GM23248 (cell line): ENCODE measurements around the gene SHISA8. TPM values are rescaled to one million over a fixed set of nuclear protein-coding genes. Genes with fewer than 3 reads are reported as not detected.

Experiments used
- DNase-seq: peaks from one replicate; pipeline ENCODE4 v3.0.0-alpha.2; 2015
- H2AFZ ChIP-seq: fragments of 200-600 bp; sonication (generic); 2 replicates; pipeline ENCODE4 v1.6.1; 2016; ENCODE audit warnings: antibody characterized with exemption
- H3F3A ChIP-seq: fragments of 200-600 bp; sonication (generic); 2 replicates; pipeline ENCODE4 v1.6.1; 2016; ENCODE audit warnings: mild to moderate bottlenecking, antibody characterized with exemption, mixed run types; ENCODE audit not compliant: insufficient read depth
- H3K27ac ChIP-seq: fragments of 200-600 bp; sonication (generic); 2 replicates; pipeline ENCODE4 v1.5.1; 2016; ENCODE audit warnings: mild to moderate bottlenecking
- H3K27me3 ChIP-seq: fragments of 200-600 bp; sonication (generic); replicated peaks from 2 replicates; pipeline ENCODE4 v1.6.1; 2016; ENCODE audit warnings: mild to moderate bottlenecking; ENCODE audit not compliant: insufficient read depth
- H3K36me3 ChIP-seq: fragments of 200-600 bp; sonication (generic); 2 replicates; pipeline ENCODE4 v1.6.1; 2016; ENCODE audit warnings: low read depth, mild to moderate bottlenecking
- H3K4me1 ChIP-seq: fragments of 200-600 bp; sonication (generic); 2 replicates; pipeline ENCODE4 v1.6.1; 2016; ENCODE audit warnings: mild to moderate bottlenecking; ENCODE audit not compliant: insufficient read depth
- H3K4me2 ChIP-seq: fragments of 200-600 bp; sonication (generic); one replicate; pipeline ENCODE4 v1.6.1; 2016; ENCODE audit warnings: mild to moderate bottlenecking; ENCODE audit not compliant: unreplicated experiment
- H3K4me3 ChIP-seq: fragments of 200-600 bp; sonication (generic); 2 replicates; pipeline ENCODE4 v1.5.1; 2016; ENCODE audit warnings: mild to moderate bottlenecking
- H3K79me2 ChIP-seq: fragments of 200-600 bp; sonication (generic); 2 replicates; pipeline ENCODE4 v1.6.1; 2016; ENCODE audit warnings: mild to moderate bottlenecking; ENCODE audit not compliant: insufficient read depth
- H3K9ac ChIP-seq: fragments of 200-600 bp; sonication (generic); 2 replicates; pipeline ENCODE4 v1.6.1; 2016; ENCODE audit warnings: mild to moderate bottlenecking
- H3K9me2 ChIP-seq: fragments of 200-600 bp; sonication (generic); 2 replicates; pipeline ENCODE4 v1.6.1; 2016; ENCODE audit warnings: mixed run types, mild to moderate bottlenecking, moderate library complexity; ENCODE audit not compliant: insufficient read depth
- H3K9me3 ChIP-seq: fragments of 200-600 bp; sonication (generic); one replicate; pipeline ENCODE4 v1.6.1; 2017; ENCODE audit warnings: low read depth
- H4K20me1 ChIP-seq: fragments of 200-600 bp; sonication (generic); 2 replicates; pipeline ENCODE4 v1.6.0; 2016; ENCODE audit not compliant: insufficient read depth
- EZH2 ChIP-seq: fragments of 200-600 bp; sonication (generic); IDR thresholded peaks from 2 replicates; pipeline ENCODE4 v1.6.1; 2018; ENCODE audit warnings: antibody characterized with exemption, mild to moderate bottlenecking; ENCODE audit not compliant: insufficient read depth, poor library complexity, severe bottlenecking
- EZH2phosphoT487 ChIP-seq: fragments of 200-600 bp; sonication (generic); IDR thresholded peaks from 2 replicates; pipeline ENCODE4 v1.6.1; 2018; ENCODE audit warnings: antibody characterized with exemption, moderate library complexity, mild to moderate bottlenecking, low read depth; ENCODE audit not compliant: insufficient read depth
- WGBS, 2 experiments: methylation state at CpG; one replicate each; pipeline ENCODE4 v1.1.6; 2015 to 2017; ENCODE audit warnings: low lambda C conversion rate in 2 of 2, low coverage in 1 of 2; ENCODE audit errors: missing lambda C conversion rate in 2 of 2; 5-methylcytosine and 5-hydroxymethylcytosine counted together
- in situ Hi-C: fragments of 300-500 bp; cut with MboI; formaldehyde crosslinking; loops from 2 replicates; pipeline ENCODE4 v1.15.0; 2020
- polyA plus RNA-seq: library from polyadenylated mRNA; unstranded; fragments of >200 nt; fragmentation: Nextera tagmentation; extraction: Ambion mirVana; gene quantifications from 2 replicates; pipeline ENCODE4 v1.2.1, GENCODE V29; 2016
- total RNA-seq: library from RNA; depleted of rRNA; stranded (reverse); fragments of >200 nt; shearing (Covaris generic); gene quantifications from 2 replicates; pipeline ENCODE4 v1.2.3, GENCODE V29; 2014

SHISA8 gene
- total and polyA plus RNA-seq, 2 experiments from 2014 or later, result not detected

DNA sequence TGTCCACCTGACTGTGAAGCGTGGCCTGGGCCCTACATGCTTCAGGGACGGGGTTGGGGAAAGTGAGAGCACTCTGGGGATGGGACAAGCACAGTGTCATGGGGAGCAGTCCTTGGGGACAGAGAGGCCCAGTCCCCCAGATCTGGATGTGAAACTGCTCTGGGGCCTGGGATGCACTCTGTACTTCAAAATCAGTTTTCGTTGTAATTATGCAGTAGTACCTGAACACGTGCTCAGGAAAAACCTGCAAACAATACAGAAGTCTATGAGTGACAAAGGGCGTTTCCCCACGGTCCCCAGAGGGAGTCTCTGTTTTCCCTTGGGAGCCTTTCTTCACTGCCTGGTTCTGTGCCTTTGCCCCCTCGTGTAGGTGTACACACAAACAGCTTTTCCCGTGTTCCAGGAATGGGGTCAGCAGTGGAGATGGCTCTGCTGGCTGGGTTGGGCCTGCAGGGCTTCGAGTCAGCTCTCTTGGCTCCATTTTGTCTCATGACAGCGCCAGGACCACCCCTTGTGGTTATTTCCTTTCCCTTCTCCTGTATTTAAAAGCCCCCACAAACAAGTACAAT, 16.9 kb upstream of the SHISA8 start:
- Histone ChIP-seq H3K36me3 (no peaks in the 10 kb centered on the region), H3K4me2 (no peak overlapping the region), H3K4me3 (no peak overlapping the region), H3K79me2 (no peaks in the 10 kb centered on the region), H3K9ac (no peak overlapping the region), H2AFZ (no peak overlapping the region), H3F3A (no peaks in the 10 kb centered on the region), H3K4me1 (no peaks in the 10 kb centered on the region), H3K27ac (no peak overlapping the region), H4K20me1 (no peaks in the 10 kb centered on the region), H3K9me2 (no peaks in the 10 kb centered on the region), H3K27me3 (no peaks in the 10 kb centered on the region; the same call in 1 of the 2 replicates), H3K9me3 (no peaks in the 10 kb centered on the region)
- WGBS, 2 experiments, result 84 to 88% methylated on average over 10 of the region's 10 CpGs
- no peak for DNase-seq
- no peak for TF ChIP-seq EZH2phosphoT487
- no peak for TF ChIP-seq EZH2
- in situ Hi-C loops, result no loop called here

DNA sequence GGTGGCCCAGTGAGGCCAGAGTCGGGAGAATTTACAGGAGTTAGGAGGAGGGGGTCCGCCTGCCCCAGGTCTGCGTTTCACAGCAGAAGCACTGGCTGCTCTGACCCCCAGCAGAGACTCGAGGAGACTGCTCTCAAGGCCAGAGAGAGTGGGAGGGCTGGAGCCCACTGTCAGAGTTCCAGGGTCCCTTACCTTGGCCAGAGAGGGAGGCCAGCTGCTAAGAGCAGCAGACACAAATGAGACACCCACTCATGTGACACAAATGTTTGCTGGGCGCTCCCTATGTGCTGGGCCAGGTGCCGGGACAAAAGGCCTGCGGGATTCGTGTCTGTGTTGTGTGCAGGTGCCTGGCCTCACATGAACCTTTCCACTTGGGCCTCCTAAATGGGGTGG, 14.5 kb upstream of the SHISA8 start:
- no peak for DNase-seq
- H3K4me2 ChIP-seq, result no peak overlapping the region
- H3K4me3 ChIP-seq, result no peak overlapping the region
- in situ Hi-C loops, result no loop called here
- no peaks in the 10 kb centered on the region for H3K9me3 ChIP-seq
- H3F3A ChIP-seq, result no peaks in the 10 kb centered on the region
- no peak overlapping the region for H3K27ac ChIP-seq
- no peaks in the 10 kb centered on the region for H3K4me1 ChIP-seq
- peaks cover 9% of the 10 kb centered on the region for H3K27me3 ChIP-seq
- TF ChIP-seq EZH2, result no peak
- no peak for TF ChIP-seq EZH2phosphoT487
- H4K20me1 ChIP-seq, result no peaks in the 10 kb centered on the region
- no peaks in the 10 kb centered on the region for H3K9me2 ChIP-seq
- H3K36me3 ChIP-seq, result no peaks in the 10 kb centered on the region
- no peak overlapping the region for H3K9ac ChIP-seq
- H3K79me2 ChIP-seq, result no peaks in the 10 kb centered on the region
- H2AFZ ChIP-seq, result no peak overlapping the region
- WGBS, 2 experiments, result 73 to 76% methylated on average over 4 to 8 of the region's 8 CpGs

DNA sequence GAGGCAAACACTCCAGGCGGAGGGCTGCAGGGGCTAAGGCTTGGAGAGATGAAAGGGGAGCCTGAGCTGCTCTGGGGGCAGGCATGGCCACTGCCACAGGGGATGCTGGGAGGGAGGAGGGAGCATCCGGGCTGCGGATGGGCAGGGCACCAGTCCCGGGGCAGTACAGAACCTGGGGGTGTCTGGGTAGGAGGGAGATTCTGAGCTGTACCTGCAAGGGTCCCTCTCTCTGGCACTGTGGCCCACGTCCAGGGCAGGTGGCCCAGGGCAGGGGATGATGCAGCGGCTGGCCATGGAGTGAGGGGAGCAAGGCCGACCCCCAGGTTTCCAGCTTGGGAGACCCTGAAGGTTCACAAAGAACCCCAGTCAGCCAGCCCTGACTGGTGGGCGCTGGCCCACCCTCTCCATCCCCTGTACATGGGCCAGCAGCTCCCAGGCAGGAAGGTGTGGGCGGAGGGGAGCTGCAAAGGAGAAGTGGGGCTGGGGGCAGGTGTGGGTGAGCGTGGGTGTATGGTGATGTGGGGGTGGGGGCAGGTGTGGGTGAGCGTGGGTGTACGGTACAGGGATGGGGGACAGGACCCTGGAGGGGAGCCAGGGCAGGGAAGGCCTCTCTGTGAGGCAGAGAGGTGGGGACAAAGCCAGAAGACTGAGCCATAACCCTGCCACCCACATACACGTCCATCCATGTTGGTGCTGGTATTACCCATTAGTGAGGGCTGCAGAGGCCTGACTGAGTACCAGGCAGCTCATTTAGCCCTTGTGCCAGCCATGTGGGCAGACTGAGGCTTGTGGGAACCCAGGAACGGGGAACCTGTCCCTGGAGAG, 13.9 kb upstream of the SHISA8 start:
- WGBS, 2 experiments, result 63 to 72% methylated on average over 12 to 14 of the region's 14 CpGs
- H3K27ac ChIP-seq, result no peak overlapping the region
- H3K9ac ChIP-seq, result no peak overlapping the region
- DNase-seq, result no peak
- no peaks in the 10 kb centered on the region for H3K4me1 ChIP-seq
- H3F3A ChIP-seq, result no peaks in the 10 kb centered on the region
- no peak overlapping the region for H2AFZ ChIP-seq
- peaks cover 9% of the 10 kb centered on the region for H3K27me3 ChIP-seq
- H3K36me3 ChIP-seq, result no peaks in the 10 kb centered on the region
- H3K9me3 ChIP-seq, result no peaks in the 10 kb centered on the region
- no peaks in the 10 kb centered on the region for H3K9me2 ChIP-seq
- H3K79me2 ChIP-seq, result no peaks in the 10 kb centered on the region
- in situ Hi-C loops, result no loop called here
- no peak overlapping the region for H3K4me3 ChIP-seq
- TF ChIP-seq EZH2 (no peak), EZH2phosphoT487 (no peak)
- H4K20me1 ChIP-seq, result no peaks in the 10 kb centered on the region
- no peak overlapping the region for H3K4me2 ChIP-seq

DNA sequence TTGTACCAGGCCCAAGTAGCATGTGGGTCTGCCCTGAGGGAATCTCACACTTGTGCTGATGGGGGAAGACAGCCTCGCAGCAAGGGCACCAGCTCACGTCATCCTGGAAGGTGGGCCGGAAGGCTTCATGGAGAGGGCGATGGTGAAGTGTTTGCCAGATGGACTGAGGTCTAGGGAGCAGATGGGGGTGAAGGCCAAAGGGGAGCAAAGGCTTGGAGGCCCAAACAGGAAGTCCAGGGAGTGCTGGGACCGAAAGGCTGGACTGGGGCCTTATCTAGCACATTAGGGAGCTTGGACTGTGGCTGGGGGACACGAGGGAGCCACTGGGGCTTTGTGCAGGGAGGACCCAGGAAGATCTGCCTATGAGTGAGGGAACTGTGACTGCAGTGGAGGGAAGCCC, 12.9 kb upstream of the SHISA8 start:
- TF ChIP-seq EZH2phosphoT487, result no peak
- TF ChIP-seq EZH2, result no peak
- no peak overlapping the region for H3K4me3 ChIP-seq
- H3K27ac ChIP-seq, result no peak overlapping the region
- no peaks in the 10 kb centered on the region for H3K9me3 ChIP-seq
- H4K20me1 ChIP-seq, result no peaks in the 10 kb centered on the region
- no peak overlapping the region for H2AFZ ChIP-seq
- no peak overlapping the region for H3K4me2 ChIP-seq
- H3K9me2 ChIP-seq, result no peaks in the 10 kb centered on the region
- no peaks in the 10 kb centered on the region for H3K4me1 ChIP-seq
- peaks cover 9% of the 10 kb centered on the region for H3K27me3 ChIP-seq
- H3K79me2 ChIP-seq, result no peaks in the 10 kb centered on the region
- DNase-seq, result no peak
- H3K9ac ChIP-seq, result no peak overlapping the region
- H3K36me3 ChIP-seq, result no peaks in the 10 kb centered on the region
- H3F3A ChIP-seq, result no peaks in the 10 kb centered on the region
- in situ Hi-C loops, result no loop called here
- WGBS, 2 experiments, result 85 to 90% methylated on average over 6 of the region's 6 CpGs
